HG02588 (cell line): ENCODE data around the gene FTL.

Source experiments
- ATAC-seq: cut with Tn5 transposase; IDR thresholded peaks from one replicate; pipeline ENCODE4 v1.9.1; 2021; ENCODE audit warnings: mild to moderate bottlenecking, moderate library complexity; ENCODE audit not compliant: unreplicated experiment

FTL gene

DNA sequence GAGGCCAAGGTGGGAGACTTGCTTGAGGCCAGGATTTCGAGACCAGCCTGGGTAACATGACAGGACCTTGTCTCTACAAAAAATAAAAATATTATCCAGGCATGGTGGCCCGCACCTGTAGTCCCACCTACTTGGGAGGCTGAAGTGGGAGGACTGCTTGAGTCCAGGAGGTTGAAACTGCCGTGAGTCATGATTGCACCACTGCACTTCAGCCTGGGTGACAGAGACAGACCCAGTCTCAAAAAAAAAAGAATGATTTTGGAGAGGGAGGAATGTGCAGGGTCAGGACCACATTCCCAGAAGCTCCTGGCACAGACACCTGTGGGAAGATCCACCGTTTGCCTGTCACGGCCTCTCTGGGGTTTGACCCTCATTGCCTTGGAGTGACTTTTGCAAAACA, 19.7 kb upstream of the FTL start:
- no peak for ATAC-seq

- no peak for ATAC-seq
Observed at GRCh38 chr19:48945817-48946216, 19.3 kb upstream of the FTL start.

- ATAC-seq: no peak
Observed at GRCh38 chr19:48946463-48947257, 18.4 kb upstream of the FTL start.

- no peak for ATAC-seq
Observed at GRCh38 chr19:48947258-48947542, 17.9 kb upstream of the FTL start.

DNA sequence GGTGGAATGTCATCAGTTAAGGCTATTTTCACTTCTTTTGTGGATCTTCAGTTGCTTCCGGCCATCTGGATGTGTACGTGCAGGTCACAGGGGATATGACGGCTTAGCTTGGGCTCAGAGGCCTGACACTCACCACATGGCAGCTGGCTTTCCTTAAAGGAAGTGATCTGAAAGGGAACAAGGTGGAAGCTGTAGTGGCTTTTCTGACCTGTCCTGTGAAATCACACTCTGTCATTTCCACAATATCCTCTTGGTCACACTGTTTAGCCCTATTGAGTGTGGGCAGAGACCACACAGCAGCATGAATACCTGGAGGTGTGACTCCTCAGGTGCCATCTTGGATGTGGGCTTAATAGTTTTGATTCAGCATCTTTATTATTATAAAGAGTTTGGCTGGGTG, 14.9 kb upstream of the FTL start:
- ATAC-seq: no peak

DNA sequence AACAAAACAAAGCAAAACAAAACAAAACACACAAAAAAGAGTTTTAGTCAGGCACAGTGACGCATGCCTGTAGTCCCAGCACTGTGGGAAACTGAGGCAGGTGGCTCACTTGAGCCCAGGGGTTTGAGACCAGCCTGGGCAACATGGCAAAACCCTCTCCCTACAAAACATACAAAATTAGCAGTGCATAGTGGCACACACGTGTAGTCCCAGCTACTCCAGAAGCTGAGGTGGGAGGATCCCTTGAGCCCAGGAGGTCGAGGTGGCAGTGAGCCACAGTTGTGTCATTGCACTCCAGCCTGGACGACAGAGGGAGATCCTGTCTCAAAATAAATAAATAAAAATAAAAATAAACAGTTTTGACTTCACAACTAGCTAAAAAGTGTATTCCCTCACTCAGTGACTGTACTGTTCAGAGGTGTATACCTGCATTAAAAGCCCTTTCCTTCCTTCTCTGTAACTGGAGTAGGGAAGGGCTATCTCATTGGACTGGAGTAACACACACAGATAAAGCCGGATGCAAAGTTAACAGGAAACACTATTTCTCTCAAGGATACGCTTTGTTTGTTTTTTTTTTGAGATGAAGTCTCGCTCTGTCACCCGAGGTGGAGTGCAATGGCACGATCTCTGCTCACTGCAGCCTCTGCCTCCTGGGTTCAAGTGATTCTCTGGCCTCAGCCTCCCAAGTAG, 14.1 kb upstream of the FTL start:
- ATAC-seq: no peak

DNA sequence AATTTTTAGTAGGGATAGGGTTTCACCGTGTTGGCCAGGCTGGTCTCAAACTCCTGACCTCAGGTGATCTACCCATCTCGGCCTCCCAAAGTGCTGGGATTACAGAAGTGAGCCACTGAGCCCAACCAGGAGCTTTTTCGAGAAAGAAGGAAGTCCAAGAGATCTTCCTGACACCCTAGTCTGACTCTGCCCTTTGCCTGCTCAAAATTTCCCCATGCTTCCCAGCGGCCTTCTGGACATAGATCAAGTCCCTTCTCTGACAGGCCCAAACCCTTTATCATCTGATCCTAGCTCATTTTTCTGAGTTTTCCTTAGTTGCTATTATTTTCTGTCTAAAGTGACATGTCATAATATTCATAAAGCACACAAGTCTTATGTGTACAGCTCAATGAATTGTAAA, 12.0 kb upstream of the FTL start:
- no peak for ATAC-seq

GRCh38 chr19:48953990-48954594, 11.0 kb upstream of the FTL start:
- ATAC-seq: no peak

DNA sequence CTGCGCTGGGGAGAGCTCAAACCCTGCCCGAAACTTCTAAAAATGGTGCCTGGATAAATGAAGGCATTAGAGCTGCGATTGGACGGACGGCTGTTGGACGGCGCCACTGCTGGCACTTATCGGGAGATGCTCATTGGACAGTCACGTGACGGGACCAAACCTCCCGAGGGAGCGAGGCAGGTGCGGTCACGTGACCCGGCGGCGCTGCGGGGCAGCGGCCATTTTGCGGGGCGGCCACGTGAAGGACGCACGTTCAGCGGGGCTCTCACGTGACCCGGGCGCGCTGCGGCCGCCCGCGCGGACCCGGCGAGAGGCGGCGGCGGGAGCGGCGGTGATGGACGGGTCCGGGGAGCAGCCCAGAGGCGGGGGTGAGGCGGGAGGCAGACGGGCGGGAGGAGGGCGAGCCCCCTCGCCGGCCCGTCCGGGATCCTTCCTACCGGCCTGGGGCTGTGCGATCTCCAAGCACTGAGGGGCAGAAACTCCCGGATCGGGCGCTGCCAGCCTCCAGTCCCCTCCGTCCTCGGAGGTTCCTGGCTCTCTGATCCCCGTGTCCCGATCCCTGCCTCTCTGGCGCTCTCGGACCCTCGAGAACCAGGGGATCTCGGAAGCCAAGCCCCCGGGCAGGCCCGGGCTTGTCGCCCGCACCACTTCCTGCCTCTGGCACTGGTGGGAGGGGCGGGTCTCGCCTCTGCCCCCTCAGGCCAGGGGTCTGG, 10.4 kb upstream of the FTL start, which contains the start of gene BAX:
BAX (plus strand) TSS at position 281 of the 713 bp plus-strand sequence; CDS start at position 335, 54 bp downstream.
- ATAC-seq: peak; percentile 77

- no peak for ATAC-seq
Observed at GRCh38 chr19:48955308-48955958, 9.7 kb upstream of the FTL start.

- ATAC-seq: no peak
Observed at GRCh38 chr19:48958006-48958405, 7.1 kb upstream of the FTL start.

DNA sequence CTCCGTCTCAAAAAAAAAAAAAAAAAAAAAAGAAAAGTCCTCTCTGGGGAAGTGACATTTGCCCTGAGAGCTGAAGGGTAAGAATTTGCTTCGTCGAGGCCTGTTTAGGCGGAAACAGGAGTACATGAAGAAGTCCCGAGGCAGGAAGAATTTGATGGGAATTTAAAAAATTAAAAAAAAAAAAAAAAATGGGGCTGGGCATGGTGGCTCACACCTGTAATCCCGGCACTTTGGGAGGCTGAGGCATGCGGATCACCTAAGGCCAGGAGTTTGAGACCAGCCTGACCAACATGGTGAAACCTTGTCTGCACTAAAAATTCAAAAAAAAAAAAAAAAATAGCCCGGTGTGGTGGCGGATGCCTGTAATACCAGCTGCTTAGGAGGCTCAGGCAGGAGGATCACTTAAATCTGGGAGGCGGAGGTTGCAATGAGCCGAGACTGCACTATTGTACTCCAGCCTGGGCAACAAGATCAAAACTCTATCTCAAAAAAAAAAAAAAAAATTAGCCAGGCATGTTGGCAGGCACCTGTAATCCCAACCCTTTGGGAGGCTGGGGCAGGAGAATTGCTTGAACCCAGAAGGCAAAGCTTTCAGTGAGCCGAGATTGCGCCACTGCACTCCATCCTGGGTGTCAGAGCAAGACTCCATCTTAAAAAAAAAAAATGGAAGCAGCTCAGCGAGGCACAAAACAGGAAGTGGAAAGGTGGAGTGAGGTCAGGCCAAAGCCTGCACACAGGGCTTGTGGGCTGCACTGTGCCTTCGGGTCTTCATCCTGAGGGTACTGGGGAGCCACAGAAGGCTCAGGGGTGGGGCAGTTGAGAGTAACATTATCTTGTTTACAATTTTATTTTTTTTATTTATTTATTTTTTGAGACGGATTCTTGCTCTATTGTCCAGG, 5.5 kb upstream of the FTL start:
- no peak for ATAC-seq

- no peak for ATAC-seq
Observed at GRCh38 chr19:48961051-48961649, 4.0 kb upstream of the FTL start.

- no peak for ATAC-seq
Observed at GRCh38 chr19:48961673-48962028, 3.5 kb upstream of the FTL start.

GRCh38 chr19:48962029-48962848, 2.9 kb upstream of the FTL start:
- no peak for ATAC-seq

DNA sequence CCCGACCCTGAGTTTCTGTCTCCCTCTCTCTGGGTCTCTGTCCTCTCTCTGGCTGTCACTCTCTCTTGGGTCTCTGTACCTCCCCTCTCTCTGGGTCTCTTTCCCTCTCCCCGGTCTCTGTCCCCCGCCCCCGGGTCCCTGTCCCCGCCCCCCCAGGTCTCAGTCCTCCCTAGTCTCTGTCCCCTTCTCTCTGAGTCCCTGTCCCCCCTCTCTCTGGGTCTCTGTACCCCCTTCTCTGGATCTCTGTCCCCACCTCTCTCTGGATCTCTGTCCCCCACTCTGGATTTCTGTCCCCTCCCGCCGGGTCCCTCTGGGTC, 2.3 kb upstream of the FTL start:
- no peak for ATAC-seq

GRCh38 chr19:48963371-48964204, 1.5 kb upstream of the FTL start:
- ATAC-seq: peak; percentile 29
